Suppressor macrophage treated with lipopolysaccharide for 1 hour (primary cell): ENCODE results near the gene RANBP3L.
"Not testable (repeated sequence)": the region's sequence is repeated elsewhere in the genome, so short reads cannot be mapped to it uniquely, and the experiment has no call there.

Experiments used
- DNase-seq, 3 donors: peaks; one replicate each; pipeline ENCODE4 v3.0.0-alpha.2; 2020 to 2022

RANBP3L gene

DNA sequence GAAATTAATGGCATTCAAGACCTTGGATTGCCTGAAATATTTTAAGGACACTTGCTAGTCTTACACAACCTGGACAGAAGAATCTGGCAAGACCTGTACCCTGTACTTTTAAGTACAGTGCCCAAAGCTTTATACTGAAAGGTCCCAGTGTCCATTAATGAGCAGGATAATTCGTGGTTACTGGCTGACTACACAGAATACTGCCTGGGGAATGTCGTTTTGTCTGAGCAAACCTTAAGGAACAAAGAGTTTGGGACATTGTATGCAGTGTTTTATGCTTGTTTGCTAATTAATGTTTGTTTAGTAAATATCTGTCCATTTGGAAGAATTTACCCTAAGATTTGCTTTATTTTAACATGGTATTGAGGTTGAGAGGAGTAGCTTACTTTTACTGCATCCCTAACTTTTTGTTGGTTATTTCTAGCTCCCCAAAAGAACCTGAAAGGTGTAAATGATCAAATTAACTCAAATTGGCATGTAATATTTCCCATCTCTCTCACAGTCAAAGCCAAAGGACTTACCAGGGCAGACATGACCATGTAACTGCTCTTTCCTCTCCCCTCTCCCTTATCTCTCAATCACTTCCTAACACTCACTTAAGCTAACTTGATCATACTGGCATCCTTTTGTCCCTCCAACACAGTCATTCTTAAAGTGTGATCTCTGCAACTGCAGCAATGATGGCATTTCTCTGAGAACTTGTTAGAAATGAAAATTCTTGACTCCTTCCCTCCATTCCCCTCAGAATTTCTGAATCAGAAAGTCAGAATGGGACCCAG lies 15.7 kb downstream of the RANBP3L start:
- DNase-seq = no peak

DNA sequence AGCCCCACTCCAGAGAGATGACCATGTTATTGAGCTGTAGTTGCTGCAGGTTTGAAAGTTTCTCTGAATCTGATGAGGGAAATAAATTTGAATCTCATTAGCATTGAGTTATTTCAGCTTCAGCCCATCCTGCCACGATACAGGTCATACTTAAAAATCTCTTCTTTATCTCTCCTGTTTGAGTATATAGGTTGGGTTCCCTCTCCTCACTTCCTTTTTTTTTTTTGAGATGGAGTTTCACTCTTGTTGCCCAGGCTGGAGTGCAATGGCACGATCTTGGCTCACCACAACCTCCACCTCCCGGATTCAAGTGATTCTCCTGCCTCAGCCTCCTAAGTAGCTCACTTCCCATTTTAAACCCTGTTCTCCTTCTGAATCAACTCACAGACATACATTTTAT lies 17.9 kb downstream of the RANBP3L start:
- DNase-seq = not testable (repeated sequence)

DNA sequence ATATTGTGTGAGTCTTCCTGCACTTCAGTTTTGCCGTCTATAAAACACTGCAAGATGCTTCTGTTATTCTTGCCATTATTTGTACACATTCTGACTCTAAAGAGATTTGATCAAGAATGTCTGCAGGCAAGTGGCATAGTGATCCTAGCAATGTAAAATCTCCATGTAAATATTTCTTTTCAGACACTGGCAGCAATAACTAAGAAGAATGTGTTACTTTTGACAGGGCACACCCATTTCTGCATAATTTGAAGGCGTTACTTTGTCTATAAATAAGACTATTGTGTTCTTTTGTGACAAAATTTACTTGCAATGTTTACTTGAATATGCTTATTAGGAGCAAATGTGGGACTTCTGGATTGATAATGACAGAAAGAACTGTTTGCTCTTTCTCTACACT lies 20.1 kb downstream of the RANBP3L start:
- DNase-seq = no peak

DNA sequence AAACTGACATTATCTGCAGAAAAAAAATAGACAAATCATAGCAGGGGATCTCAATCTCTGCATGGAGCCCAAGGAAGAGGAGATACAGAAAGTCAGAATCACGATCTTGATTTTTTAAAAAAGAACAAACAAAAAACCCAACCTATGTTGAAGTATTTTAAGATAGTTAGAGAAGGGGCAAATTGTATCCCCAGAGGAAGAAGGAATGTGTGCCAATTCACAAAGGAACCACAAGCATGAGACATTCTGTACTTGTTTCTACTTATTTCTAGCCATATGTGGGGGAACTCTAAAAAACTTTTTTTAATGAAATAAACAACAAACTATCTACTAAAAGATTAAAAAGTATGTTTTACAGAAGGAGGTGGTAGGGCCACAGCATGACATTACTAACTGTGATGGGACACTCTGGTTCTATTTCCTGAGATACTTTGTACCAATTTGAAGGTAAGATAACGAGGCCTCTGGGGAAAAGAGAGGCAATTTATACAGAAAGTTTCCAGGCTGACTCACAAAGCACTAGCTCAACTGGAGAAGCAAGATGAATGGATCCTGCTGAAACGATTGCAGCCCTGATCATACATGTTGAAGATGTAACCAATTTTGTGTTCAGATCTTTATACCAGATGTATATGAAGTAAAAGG lies 22.5 kb downstream of the RANBP3L start:
- no peak for DNase-seq

DNA sequence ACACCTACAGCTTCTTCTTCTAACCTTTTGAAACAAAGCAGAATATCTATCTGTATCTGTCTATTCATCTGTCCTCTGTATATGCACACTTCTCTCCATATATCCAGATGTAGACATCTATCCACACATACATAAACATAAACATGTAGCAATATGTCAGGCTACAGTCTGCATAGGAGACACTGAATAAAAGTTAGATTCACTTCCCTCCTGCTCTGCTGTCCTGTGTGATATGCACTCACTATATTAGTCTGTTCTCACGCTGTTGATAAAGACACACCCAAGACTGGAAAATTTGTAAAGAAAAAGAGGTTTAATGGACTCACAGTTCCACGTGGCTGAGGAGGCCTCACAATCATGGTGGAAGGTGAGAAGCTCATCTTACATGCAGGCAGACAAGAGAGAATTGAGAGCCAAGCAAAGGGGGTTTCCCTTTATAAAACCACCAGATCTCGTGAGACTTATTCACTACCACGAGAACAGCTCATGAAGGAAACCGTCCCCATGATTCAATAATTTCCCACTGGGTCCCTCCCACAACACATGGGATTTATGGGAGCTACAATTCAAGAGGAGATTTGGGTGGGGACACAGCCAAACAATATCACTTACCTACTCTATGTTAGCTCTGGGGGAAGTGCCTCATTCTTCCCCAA lies 24.1 kb downstream of the RANBP3L start:
- DNase-seq = peak; percentile 71 to 85 (median 79)

DNA sequence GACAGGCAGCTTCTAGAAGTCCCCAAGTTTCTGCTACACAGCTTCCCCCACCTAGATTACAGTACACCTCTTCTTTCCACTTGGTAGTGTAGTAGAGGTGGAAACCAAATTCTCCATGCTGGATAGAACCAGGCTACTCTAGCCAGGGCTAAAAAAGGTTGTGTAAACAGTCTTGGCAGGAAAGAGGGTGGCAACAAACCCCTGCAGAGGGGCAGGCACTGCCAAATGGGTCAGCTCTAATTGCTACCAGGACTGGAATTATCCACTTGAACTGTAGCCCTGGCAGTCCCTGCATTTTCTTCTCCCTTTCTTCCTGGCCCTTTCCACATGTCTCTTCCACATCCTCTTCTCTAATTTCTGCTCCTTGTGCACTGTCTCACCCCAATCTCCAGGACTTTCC lies 24.8 kb downstream of the RANBP3L start:
- DNase-seq = no peak

DNA sequence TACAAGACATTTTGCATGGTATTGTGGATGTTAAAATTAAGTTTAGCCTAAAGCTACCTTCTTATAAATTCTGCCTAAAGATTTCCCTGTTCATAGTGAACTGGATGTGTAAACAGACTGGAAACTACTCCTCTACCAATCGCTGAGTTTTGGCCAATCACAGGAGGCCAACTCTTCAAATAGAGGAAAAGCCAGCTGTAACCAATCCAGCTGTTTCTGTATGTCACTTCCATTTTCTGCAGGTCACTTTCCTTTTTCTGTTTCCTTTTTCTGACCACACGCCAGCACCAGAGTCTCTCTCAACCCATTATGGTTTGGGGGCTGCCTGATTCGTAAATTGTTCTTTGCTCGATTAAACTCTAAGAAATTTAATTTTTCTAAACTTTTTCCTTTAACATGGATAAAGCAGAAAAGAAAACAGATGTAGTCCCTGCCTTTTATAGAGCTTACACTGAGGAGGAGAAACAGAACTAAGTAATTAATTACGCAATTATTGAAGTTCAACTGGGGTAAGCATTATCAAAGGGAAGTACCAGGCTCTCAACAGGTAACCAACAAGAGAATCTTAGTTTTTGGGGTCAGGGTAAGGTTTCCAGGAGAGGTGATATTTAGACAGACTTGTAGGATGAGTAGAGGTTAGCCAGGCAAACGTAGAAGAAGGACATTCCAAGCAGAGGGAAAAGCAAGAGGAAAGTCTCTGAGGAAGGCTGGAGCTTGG lies 27.7 kb downstream of the RANBP3L start:
- DNase-seq = peak; percentile 86 to 96 (median 95)

GRCh38 chr5:36272136-36272690 lies 29.5 kb downstream of the RANBP3L start:
- DNase-seq = peak; percentile 34 to 76 (median 63)

- no peak for DNase-seq
Measured at GRCh38 chr5:36270876-36271575, 30.7 kb downstream of the RANBP3L start.

DNA sequence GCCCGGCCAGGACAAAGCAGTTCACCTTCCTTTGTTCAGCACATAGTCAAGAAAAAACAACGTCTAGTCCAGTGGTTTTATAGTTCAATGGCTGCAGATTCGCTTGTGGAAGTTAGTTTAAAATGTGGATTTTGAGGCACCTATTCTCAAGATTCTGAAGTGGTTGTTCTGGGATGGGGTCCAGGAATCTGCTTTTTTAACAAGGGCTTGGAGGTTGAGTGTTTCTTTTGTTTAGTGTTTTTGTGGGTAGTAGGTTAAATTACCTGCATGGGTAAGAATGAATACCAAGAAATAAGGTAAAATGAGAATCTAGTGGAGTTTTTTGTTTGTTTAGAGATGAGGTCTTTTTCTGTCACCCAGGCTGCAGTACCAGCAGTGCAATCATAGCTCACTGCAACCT lies 31.5 kb downstream of the RANBP3L start:
- no peak for DNase-seq

GRCh38 chr5:36269478-36269877 lies 32.2 kb downstream of the RANBP3L start:
- DNase-seq = no peak

DNA sequence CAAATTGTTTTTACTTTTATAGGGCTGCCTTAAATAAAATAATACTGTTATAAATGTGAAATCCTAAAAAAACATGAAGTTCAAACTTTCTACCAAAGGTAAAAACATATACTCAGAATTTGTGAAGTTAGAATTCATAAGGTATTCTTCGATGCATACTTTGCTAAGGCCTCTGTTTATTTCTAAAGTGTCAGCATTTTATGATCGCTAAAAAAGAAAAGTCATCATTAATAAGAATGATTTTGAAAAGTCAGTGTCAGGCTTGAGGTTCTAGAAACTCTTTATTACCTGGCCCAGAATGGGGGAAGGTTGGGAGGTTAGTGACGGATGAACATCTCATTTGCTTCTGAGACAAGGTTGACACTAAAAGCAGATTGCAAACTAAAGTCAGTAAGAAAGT lies 33.8 kb downstream of the RANBP3L start:
- DNase-seq = no peak

GRCh38 chr5:36264202-36264760 lies 37.4 kb downstream of the RANBP3L start:
- DNase-seq = no peak

DNA sequence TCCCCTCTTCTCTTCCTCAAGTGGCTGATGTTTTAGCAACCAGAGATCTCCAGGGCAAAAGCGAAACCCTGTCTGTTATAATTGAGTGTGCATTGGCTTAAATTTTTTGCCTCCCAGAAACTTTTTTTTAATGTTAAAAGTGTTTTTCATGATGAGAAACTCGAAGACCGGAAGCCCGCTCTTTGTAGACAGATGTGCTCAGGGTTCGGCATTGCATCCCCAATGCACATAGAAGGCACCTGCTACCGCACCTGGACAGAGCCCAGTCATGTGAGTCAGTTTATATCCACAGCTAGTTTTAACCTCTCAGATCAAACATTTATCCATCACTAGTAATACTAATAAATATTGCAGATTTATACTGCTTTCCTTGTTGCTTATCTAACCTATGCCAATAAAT lies 40.5 kb downstream of the RANBP3L start:
- DNase-seq = no peak

GRCh38 chr5:36253575-36253974 lies 48.1 kb downstream of the RANBP3L start:
- DNase-seq = no peak

DNA sequence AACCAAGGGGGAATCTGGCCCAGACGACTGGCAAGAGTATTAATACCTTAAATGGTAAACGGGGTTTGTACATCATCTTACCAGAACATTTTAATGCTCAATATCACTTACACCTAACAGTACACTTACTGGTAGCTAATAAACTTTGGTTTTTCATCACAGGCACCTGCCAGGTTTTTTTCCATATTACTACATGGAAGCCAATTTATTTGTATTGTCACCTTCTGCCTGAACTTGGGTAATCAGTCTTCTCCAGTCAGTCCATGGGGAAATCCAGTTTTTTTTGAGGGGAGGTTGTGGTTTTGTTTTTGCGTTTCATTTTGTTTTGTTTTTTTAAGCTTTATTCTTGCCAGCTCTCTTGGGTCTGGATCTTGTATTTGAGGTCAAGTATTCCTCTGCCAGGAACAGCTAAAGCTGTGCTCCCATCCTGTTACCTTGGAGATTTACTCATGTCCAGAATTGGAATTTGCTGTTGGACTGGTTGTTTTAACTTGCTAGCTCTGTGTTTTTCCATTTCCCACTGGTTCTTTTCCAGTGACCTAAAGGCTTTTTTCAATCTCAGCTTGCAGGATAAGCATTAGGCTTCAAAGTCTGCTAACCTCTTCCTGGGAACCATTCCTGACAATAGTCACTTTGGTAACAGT lies 48.9 kb downstream of the RANBP3L start:
- no peak for DNase-seq

- no peak for DNase-seq
Measured at GRCh38 chr5:36251218-36251617, 50.5 kb downstream of the RANBP3L start.

GRCh38 chr5:36250427-36250826 lies 51.3 kb downstream of the RANBP3L start:
- no peak for DNase-seq

GRCh38 chr5:36246036-36246800 lies 55.5 kb downstream of the RANBP3L start:
- DNase-seq = no peak

- DNase-seq = no peak
Measured at GRCh38 chr5:36244076-36244475, 57.6 kb downstream of the RANBP3L start.

DNA sequence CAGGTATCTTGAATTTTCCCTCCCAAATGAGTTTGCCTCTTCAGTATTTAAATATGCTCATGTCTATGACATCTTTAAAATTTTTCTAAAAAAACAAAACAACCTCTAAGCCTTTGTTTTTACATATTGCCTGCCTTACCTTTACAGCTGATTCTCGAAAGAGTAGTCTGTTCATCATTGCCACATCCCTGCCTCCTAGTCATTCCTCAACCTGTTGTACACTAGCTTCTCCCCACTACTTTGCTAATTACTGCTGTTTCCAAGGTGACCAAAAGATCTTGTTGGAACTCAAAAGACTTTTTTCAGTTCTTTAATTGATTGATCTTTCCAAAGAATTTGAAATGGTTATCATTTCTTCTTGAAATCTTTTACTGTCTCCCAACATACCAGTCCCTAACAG lies 58.0 kb downstream of the RANBP3L start:
- no peak for DNase-seq
